NCI-H524 (cell line): ENCODE data around the gene ADAMTSL1.

Experiments
- DNase-seq, 2 experiments: peaks; one replicate each; lab custom pipeline; 2025; lab: John Stamatoyannopoulos, UW

Gene ADAMTSL1, protein sequence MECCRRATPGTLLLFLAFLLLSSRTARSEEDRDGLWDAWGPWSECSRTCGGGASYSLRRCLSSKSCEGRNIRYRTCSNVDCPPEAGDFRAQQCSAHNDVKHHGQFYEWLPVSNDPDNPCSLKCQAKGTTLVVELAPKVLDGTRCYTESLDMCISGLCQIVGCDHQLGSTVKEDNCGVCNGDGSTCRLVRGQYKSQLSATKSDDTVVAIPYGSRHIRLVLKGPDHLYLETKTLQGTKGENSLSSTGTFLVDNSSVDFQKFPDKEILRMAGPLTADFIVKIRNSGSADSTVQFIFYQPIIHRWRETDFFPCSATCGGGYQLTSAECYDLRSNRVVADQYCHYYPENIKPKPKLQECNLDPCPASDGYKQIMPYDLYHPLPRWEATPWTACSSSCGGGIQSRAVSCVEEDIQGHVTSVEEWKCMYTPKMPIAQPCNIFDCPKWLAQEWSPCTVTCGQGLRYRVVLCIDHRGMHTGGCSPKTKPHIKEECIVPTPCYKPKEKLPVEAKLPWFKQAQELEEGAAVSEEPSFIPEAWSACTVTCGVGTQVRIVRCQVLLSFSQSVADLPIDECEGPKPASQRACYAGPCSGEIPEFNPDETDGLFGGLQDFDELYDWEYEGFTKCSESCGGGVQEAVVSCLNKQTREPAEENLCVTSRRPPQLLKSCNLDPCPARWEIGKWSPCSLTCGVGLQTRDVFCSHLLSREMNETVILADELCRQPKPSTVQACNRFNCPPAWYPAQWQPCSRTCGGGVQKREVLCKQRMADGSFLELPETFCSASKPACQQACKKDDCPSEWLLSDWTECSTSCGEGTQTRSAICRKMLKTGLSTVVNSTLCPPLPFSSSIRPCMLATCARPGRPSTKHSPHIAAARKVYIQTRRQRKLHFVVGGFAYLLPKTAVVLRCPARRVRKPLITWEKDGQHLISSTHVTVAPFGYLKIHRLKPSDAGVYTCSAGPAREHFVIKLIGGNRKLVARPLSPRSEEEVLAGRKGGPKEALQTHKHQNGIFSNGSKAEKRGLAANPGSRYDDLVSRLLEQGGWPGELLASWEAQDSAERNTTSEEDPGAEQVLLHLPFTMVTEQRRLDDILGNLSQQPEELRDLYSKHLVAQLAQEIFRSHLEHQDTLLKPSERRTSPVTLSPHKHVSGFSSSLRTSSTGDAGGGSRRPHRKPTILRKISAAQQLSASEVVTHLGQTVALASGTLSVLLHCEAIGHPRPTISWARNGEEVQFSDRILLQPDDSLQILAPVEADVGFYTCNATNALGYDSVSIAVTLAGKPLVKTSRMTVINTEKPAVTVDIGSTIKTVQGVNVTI (N-terminal part only)

DNA sequence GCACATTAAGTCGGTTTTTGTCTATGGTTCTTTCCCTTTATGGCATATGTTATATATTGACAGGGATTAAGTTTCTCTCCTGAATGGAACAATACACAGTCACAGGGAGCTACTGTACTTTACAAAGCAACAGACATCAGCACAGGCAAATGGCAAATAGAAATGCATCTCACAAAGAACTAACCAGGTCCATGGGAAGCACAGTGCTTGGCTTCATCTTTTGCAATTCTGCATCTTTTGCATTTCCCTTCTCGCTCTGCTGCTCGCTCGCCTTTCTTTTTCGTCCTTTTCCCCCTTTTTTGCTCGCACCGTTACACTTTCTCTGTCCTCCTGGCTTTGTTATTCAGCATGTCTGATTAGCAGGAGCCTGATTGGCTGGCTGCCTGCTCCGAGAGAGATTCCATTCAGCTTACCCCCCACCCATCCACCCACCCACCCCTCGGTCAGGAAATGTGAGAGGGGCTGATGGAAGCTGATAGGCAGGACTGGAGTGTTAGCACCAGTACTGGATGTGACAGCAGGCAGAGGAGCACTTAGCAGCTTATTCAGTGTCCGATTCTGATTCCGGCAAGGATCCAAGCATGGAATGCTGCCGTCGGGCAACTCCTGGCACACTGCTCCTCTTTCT lies at the start of gene ADAMTSL1:
Gene ADAMTSL1, plus strand, starts transcription at position 502 of the 628 bp plus-strand sequence. Its CDS starts 80 bp downstream, at position 582.
- DNase-seq, result peak; percentile 90 to 94

DNA sequence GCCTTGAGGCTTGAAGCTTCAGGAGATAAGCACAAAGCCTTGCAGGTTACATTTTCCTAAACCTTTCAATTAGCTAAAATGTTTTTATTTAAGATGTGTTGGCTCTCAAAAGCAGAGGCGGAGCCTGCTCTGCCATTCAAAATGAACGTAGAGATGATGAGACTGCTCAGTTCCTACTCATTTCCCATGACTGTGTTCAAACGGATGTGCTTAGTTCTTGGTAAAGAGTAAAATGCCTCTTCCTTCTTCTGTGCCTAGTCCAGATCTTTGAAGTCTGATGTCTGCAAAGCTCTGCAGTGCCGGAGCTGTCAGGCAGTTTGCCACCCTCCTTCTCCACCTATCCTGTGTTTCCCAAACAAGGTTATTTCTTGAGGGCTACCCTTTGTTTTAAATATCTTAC lies 46.3 kb upstream of the ADAMTSL1 start:
- DNase-seq, result no peak

- no peak for DNase-seq
Observed at GRCh38 chr9:18428661-18429060, 45.3 kb upstream of the ADAMTSL1 start.

- DNase-seq, result no peak
Observed at GRCh38 chr9:18429070-18429469, 44.9 kb upstream of the ADAMTSL1 start.

GRCh38 chr9:18433620-18434019 lies 40.3 kb upstream of the ADAMTSL1 start:
- DNase-seq, result no peak

GRCh38 chr9:18437315-18438201 lies 36.4 kb upstream of the ADAMTSL1 start:
- peak; percentile 86 to 90 for DNase-seq

DNA sequence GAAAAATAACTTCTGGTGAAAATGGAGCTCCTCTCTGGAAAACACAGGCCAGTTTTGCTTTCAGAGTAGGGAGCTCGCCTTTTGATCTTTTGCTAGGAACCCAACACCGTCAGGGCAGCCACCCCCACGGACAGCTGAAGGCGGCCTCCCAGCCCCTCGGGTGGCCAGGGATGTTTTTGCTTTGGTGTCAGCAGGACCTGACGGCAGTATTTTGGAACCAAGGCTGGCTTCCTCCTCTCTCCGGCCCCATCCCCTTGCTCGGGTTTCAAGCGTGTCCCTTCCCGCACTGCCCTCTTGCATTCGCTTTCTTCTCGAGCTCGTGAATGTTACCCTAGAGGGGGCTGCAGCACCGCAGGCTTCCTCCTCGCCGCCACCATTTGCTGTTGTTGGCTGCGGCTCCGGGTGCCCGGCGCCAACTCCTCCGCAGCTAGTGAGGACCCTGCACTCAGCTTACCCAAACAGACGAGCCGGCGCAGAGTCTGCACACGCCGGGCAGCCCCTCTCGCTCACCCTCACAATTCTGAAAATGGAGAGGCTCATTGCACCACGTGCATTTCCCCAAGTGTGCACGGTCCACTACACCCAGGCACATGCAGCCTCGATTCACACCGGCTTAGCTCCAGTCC lies 35.5 kb upstream of the ADAMTSL1 start:
- DNase-seq, result peak; percentile 6 to 49

DNA sequence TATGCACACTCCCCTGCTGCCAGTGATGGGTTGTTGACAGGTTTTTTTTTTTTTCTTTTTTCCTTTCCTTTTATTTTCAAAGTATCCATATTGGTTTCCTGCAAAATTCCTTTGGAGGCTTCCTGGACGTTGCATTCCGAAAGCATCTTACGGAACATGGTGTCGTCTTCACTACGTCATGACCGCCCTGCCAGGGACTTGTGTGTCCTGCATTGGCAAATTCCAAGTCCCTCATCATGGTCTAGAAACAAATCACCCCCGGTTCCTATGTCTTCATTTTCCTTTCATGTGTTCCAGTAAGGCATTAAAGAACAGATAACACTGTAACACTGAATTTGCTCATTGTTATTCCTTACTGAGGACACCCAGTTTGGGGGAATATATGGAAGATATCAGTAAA lies 35.0 kb upstream of the ADAMTSL1 start:
- DNase-seq, result no peak

DNA sequence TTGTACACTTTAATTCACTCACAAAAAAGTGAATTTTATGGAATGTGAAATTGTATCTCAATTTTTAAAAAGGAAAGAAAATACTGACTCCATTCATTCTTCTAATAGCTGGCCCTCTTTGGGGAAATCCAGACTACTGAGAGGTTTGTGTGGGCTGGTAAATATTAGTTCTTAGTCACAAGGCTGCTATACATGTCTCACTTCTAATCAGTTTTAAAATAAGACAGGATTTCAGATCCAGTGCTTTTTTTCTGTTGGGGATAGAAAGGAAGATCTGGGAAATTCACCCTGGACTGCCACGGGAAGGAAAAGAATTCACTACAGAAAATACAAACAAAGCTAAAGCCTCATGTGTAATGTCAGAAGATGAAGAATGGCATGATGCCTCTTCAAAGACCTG lies 32.7 kb upstream of the ADAMTSL1 start:
- no peak for DNase-seq

DNA sequence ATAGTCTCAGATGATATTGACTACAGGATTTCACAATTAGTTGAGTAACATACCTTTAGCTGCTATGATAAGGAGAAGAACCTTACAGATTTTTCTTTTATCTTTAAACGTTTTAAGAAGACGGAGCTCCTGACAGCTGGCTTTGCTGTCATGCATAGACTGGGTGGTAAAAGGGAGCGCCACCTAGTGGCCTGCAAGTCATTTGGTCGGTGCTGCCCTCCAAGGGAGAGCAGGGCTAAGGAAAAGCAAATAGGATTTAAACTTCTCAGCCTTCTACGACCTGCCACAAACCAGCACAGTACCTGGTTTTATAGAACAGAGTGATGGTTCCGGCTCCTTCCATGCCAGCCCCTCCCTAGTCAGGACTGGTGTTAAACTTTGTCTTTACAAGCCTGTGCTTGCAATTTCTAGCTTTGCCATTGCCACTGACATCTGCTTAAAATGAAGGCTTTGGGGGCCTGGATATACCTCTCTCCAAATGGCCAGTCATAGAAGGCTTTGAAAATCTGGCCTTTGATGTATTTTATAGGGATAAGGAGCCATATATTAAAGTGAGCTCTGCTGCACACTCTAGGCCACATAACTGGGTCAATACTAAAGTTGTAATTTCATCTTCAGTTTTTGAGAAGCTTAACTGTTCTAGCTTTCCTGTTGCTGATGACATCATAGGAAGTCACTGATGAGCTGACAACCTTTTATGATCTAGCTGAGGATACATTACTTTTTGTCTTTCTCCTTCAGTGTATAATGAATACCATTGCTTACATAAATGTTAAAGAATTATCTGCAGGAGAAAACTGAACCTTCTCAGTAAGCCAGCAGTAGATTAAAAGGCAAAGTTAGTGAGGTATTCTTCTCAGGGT lies 31.1 kb upstream of the ADAMTSL1 start:
- DNase-seq, result peak; percentile 46 to 70

DNA sequence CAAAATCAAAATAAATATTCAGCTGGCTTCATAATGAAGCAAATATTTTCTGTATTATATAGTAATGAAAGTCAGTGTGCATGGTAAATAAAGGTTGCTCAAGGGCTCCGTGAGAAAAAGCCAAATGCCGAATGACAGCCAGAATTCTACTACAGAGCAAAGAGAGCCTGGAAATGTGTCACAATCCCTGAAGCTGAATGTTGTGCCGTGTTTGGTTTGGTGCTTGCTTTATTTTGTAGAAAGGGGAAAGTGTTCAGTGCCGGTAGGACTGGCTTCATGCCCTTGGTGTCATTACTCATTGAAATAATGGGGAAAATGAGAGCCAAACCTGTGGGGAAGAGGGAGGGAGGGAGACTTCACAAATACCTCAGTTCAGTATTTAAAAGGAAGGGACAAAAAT lies 26.8 kb upstream of the ADAMTSL1 start:
- DNase-seq, result no peak

DNA sequence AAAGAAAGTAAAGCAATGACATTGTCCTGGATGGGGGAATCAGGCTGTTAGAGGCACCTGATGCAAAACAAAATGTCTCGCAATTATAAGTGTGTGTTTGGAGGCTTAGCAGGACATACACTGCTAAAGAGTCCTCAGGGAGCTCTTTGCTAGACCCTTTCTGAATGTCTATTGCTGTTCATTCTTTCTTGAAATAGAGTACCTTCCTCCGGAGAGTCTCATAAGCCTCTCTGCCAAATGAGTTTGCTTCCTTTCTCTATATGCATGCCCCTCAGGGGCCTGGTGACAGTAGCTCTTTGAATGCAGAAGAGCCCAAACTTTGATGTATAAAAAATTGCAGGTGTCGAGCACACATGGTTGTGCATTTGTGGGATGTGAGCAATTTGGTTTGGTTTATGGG lies 26.4 kb upstream of the ADAMTSL1 start:
- no peak for DNase-seq

DNA sequence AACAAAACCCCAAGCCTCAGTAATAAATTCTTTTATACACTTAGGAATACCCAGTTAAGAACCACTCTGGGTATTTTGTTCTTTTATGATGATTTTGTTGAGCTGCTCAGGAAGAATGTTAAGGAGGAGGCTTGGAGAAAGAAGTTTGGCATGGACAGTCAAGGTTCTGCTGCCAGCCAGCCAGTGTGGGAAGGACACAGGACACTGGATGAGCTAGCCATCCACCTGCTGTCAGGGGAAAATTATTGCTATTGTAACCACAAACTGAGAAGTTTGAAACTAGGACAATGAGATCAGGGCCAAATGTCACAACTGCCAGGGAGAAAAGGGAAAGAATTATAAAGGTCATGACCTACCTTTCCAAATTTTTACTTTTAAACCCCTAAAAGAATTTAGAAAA lies 25.9 kb upstream of the ADAMTSL1 start:
- DNase-seq, result no peak

DNA sequence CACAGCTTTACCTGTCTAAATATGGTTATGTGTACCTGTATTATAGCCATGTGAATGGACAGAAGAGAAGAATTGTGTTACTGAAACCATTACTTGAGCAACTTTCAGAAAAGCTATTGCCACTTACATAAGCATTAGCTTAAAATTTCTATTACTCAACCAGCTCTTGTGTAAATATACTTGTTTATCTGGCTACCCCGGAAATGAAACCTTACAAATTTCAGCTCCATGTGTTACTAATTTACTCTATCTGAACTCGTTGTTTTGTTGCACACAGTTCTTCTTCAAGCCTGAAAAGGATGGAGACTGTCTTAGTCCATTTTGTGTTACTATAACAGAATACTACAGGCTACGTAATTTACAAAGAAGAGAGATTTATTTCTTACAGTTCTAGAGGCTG lies 22.5 kb upstream of the ADAMTSL1 start:
- no peak for DNase-seq

DNA sequence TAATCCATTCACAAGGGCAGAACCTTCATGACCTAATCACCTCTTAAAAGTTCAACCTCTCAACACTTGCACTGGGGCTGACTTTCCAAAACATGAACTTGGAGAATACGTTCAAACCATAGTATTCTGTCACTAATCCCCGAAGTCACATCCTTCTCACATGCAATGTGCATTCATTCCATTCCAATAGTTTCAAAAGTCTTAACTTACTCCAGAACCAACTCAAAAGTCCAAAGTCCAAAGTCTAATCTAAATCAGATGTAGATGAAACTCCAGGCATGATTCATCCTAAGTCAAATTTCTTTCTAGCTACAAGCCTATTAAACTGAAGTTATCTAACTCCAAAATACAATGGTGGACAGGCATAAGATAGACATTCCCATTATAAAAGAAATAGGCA lies 21.7 kb upstream of the ADAMTSL1 start:
- no peak for DNase-seq

GRCh38 chr9:18456624-18457237 lies 17.2 kb upstream of the ADAMTSL1 start:
- DNase-seq, result no peak

GRCh38 chr9:18457510-18457909 lies 16.4 kb upstream of the ADAMTSL1 start:
- DNase-seq, result no peak

DNA sequence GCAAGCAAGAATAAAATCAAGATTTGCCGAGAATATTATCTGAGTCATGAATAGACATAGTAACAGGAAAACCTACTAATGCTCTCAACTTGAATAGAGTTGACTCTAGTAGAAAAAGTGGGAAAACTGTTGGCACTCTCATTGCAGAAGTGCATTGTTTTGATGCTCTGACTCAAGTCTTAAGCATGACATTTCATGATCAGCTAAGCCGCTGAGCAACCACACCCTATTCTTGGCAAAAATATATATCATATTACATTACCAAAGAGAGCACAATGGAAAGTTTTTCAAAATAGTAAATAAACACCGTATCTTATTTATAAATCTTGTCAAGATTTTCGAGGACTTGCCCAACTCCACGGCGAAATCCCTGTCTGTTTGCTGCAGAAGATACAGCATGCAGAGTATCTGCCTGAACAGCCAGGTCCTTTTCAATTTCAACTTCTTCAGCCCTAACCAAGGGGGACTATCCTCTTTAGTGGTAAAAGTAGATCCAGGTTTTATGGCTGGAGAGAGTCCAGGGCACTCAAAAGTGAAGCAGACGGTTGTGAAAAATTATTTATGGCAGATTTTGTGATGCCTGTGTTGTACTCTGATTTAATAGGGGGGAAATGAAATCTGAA lies 13.9 kb upstream of the ADAMTSL1 start:
- no peak for DNase-seq
